Measurements from ENCODE around the gene IDH3G.

GRCh38 chrX:153783378-153784013, 10.7 kb downstream of the IDH3G start:
- no peak for TF ChIP-seq FOXM1 (IDR thresholded peaks at IDR 0.05; ENCODE audit: borderline replicate concordance, low read depth)
- TF ChIP-seq TAF1 (IDR thresholded peaks at IDR 0.05; ENCODE audit: low read depth), result no peak
- TF ChIP-seq YY1 (IDR thresholded peaks at IDR 0.05; ENCODE audit: low read depth), result no peak
- no peak for TF ChIP-seq REST (IDR thresholded peaks at IDR 0.05; ENCODE audit: low read depth)

Measured in Ishikawa (cell line).